Measurements from ENCODE around the gene FSTL5. TPM values are rescaled to one million over a fixed set of nuclear protein-coding genes. Genes with fewer than 3 reads are reported as not detected.

Gene FSTL5
- total RNA-seq, 2 experiments from 2014 or later, result not detected

GRCh38 chr4:162061214-162061613 is 102.6 kb downstream of the FSTL5 start:
- CTCF ChIA-PET, result no interaction called here
- Mint-ChIP-seq H3K9me3 (peaks cover 5% of the 10 kb centered on the region), H3K4me3 (no peak overlapping the region), H3K27ac (no peak overlapping the region), H3K36me3 (no peaks in the 10 kb centered on the region), H3K27me3 (no peaks in the 10 kb centered on the region), H3K4me1 (ENCODE audit: low read depth) (no peaks in the 10 kb centered on the region)
- no peak for DNase-seq
- intact Hi-C loops (cut with micrococcal nuclease), result no loop called here
- POLR2A ChIA-PET, result no interaction called here

GRCh38 chr4:162059656-162060055 is 104.1 kb downstream of the FSTL5 start:
- Mint-ChIP-seq H3K9me3 (peaks cover 5% of the 10 kb centered on the region), H3K27me3 (no peaks in the 10 kb centered on the region), H3K36me3 (no peaks in the 10 kb centered on the region), H3K27ac (no peak overlapping the region), H3K4me3 (no peak overlapping the region), H3K4me1 (ENCODE audit: low read depth) (no peaks in the 10 kb centered on the region)
- ChIA-PET POLR2A (no interaction called here), CTCF (no interaction called here)
- intact Hi-C loops (cut with micrococcal nuclease), result no loop called here
- DNase-seq, result no peak

- peaks cover 5% of the 10 kb centered on the region for H3K9me3 Mint-ChIP-seq
- CTCF ChIA-PET, result no interaction called here
- no peaks in the 10 kb centered on the region for H3K36me3 Mint-ChIP-seq
- POLR2A ChIA-PET, result no interaction called here
- no peak overlapping the region for H3K27ac Mint-ChIP-seq
- no peak for DNase-seq
- H3K4me1 Mint-ChIP-seq (ENCODE audit: low read depth), result no peaks in the 10 kb centered on the region
- intact Hi-C loops (cut with micrococcal nuclease), result no loop called here
- no peaks in the 10 kb centered on the region for H3K27me3 Mint-ChIP-seq
- H3K4me3 Mint-ChIP-seq, result no peak overlapping the region
Measured at GRCh38 chr4:162056990-162057389, 106.8 kb downstream of the FSTL5 start.

- POLR2A ChIA-PET, result no interaction called here
- H3K4me3 Mint-ChIP-seq, result no peak overlapping the region
Measured at GRCh38 chr4:162046135-162046534, 117.7 kb downstream of the FSTL5 start.

GRCh38 chr4:162038112-162038511 is 125.7 kb downstream of the FSTL5 start:
- H3K36me3 Mint-ChIP-seq, result no peaks in the 10 kb centered on the region
- H3K4me1 Mint-ChIP-seq (ENCODE audit: low read depth), result no peaks in the 10 kb centered on the region
- DNase-seq, result no peak
- intact Hi-C loops (cut with micrococcal nuclease), result no loop called here
- POLR2A ChIA-PET, result no interaction called here
- peaks cover 5% of the 10 kb centered on the region for H3K9me3 Mint-ChIP-seq
- CTCF ChIA-PET, result no interaction called here
- H3K4me3 Mint-ChIP-seq, result no peak overlapping the region
- H3K27ac Mint-ChIP-seq, result no peak overlapping the region
- H3K27me3 Mint-ChIP-seq, result no peaks in the 10 kb centered on the region

More at GRCh38 chr4:162046135-162046534, 117.7 kb downstream of the FSTL5 start:
- intact Hi-C loops (cut with micrococcal nuclease), result no loop called here
- CTCF ChIA-PET, result no interaction called here
- Mint-ChIP-seq H3K9me3 (peaks cover 2% of the 10 kb centered on the region), H3K27ac (no peak overlapping the region), H3K27me3 (no peaks in the 10 kb centered on the region), H3K36me3 (no peaks in the 10 kb centered on the region), H3K4me1 (ENCODE audit: low read depth) (no peaks in the 10 kb centered on the region)
- DNase-seq, result no peak

- Mint-ChIP-seq H3K36me3 (no peaks in the 10 kb centered on the region), H3K9me3 (peaks cover 8% of the 10 kb centered on the region), H3K27ac (no peak overlapping the region), H3K4me3 (no peak overlapping the region), H3K4me1 (ENCODE audit: low read depth) (no peaks in the 10 kb centered on the region), H3K27me3 (no peaks in the 10 kb centered on the region)
- CTCF ChIA-PET, result no interaction called here
- POLR2A ChIA-PET, result no interaction called here
- intact Hi-C loops (cut with micrococcal nuclease), result no loop called here
- DNase-seq, result no peak
Measured at GRCh38 chr4:162017863-162018262, 145.9 kb downstream of the FSTL5 start.

GRCh38 chr4:162016991-162017390 is 146.8 kb downstream of the FSTL5 start:
- Mint-ChIP-seq H3K27ac (no peak overlapping the region), H3K4me3 (no peak overlapping the region), H3K4me1 (ENCODE audit: low read depth) (no peaks in the 10 kb centered on the region), H3K27me3 (no peaks in the 10 kb centered on the region), H3K36me3 (no peaks in the 10 kb centered on the region), H3K9me3 (peaks cover 4% of the 10 kb centered on the region)
- ChIA-PET CTCF (no interaction called here), POLR2A (no interaction called here)
- intact Hi-C loops (cut with micrococcal nuclease), result no loop called here
- DNase-seq, result no peak

GRCh38 chr4:162016219-162016618 is 147.6 kb downstream of the FSTL5 start:
- intact Hi-C loops (cut with micrococcal nuclease), result no loop called here
- no peaks in the 10 kb centered on the region for H3K36me3 Mint-ChIP-seq
- ChIA-PET POLR2A (no interaction called here), CTCF (no interaction called here)
- no peaks in the 10 kb centered on the region for H3K4me1 Mint-ChIP-seq (ENCODE audit: low read depth)
- no peaks in the 10 kb centered on the region for H3K27me3 Mint-ChIP-seq
- H3K9me3 Mint-ChIP-seq, result no peaks in the 10 kb centered on the region
- H3K27ac Mint-ChIP-seq, result no peak overlapping the region
- no peak overlapping the region for H3K4me3 Mint-ChIP-seq
- DNase-seq, result no peak

GRCh38 chr4:162015090-162015489 is 148.7 kb downstream of the FSTL5 start:
- no peak overlapping the region for H3K27ac Mint-ChIP-seq
- no peaks in the 10 kb centered on the region for H3K36me3 Mint-ChIP-seq
- no peak for DNase-seq
- CTCF ChIA-PET, result no interaction called here
- no peaks in the 10 kb centered on the region for H3K9me3 Mint-ChIP-seq
- no peaks in the 10 kb centered on the region for H3K4me1 Mint-ChIP-seq (ENCODE audit: low read depth)
- no peak overlapping the region for H3K4me3 Mint-ChIP-seq
- POLR2A ChIA-PET, result no interaction called here
- H3K27me3 Mint-ChIP-seq, result no peaks in the 10 kb centered on the region
- intact Hi-C loops (cut with micrococcal nuclease), result no loop called here

GRCh38 chr4:162011089-162011488 is 152.7 kb downstream of the FSTL5 start:
- intact Hi-C loops (cut with micrococcal nuclease), result no loop called here
- Mint-ChIP-seq H3K4me3 (no peak overlapping the region), H3K27me3 (no peaks in the 10 kb centered on the region), H3K27ac (no peak overlapping the region), H3K36me3 (no peaks in the 10 kb centered on the region), H3K9me3 (no peaks in the 10 kb centered on the region), H3K4me1 (ENCODE audit: low read depth) (no peaks in the 10 kb centered on the region)
- POLR2A ChIA-PET, result no interaction called here
- CTCF ChIA-PET, result no interaction called here
- DNase-seq, result no peak

- CTCF ChIA-PET, result no interaction called here
- Mint-ChIP-seq H3K27ac (no peak overlapping the region), H3K4me1 (ENCODE audit: low read depth) (no peaks in the 10 kb centered on the region), H3K4me3 (no peak overlapping the region), H3K9me3 (no peaks in the 10 kb centered on the region), H3K27me3 (no peaks in the 10 kb centered on the region), H3K36me3 (no peaks in the 10 kb centered on the region)
- intact Hi-C loops (cut with micrococcal nuclease), result no loop called here
- POLR2A ChIA-PET, result no interaction called here
- no peak for DNase-seq
Measured at GRCh38 chr4:162010362-162010761, 153.4 kb downstream of the FSTL5 start.

- intact Hi-C loops (cut with micrococcal nuclease), result no loop called here
- ChIA-PET CTCF (no interaction called here), POLR2A (no interaction called here)
- Mint-ChIP-seq H3K9me3 (peaks cover 18% of the 10 kb centered on the region), H3K4me1 (ENCODE audit: low read depth) (no peaks in the 10 kb centered on the region), H3K36me3 (no peaks in the 10 kb centered on the region), H3K4me3 (no peak overlapping the region), H3K27me3 (no peaks in the 10 kb centered on the region), H3K27ac (no peak overlapping the region)
- no peak for DNase-seq
Measured at GRCh38 chr4:161992317-161992716, 171.5 kb downstream of the FSTL5 start.

- no peaks in the 10 kb centered on the region for H3K27me3 Mint-ChIP-seq
- H3K4me3 Mint-ChIP-seq, result no peak overlapping the region
- no peaks in the 10 kb centered on the region for H3K4me1 Mint-ChIP-seq (ENCODE audit: low read depth)
- intact Hi-C loops (cut with micrococcal nuclease), result no loop called here
- POLR2A ChIA-PET, result no interaction called here
- no peak overlapping the region for H3K27ac Mint-ChIP-seq
- H3K9me3 Mint-ChIP-seq, result peaks cover 18% of the 10 kb centered on the region
- CTCF ChIA-PET, result no interaction called here
- no peaks in the 10 kb centered on the region for H3K36me3 Mint-ChIP-seq
- no peak for DNase-seq
Measured at GRCh38 chr4:161991811-161992210, 172.0 kb downstream of the FSTL5 start.

GRCh38 chr4:161990721-161991120 is 173.1 kb downstream of the FSTL5 start:
- Mint-ChIP-seq H3K9me3 (peaks cover 18% of the 10 kb centered on the region), H3K36me3 (no peaks in the 10 kb centered on the region), H3K27me3 (no peaks in the 10 kb centered on the region), H3K4me1 (ENCODE audit: low read depth) (no peaks in the 10 kb centered on the region), H3K4me3 (no peak overlapping the region), H3K27ac (no peak overlapping the region)
- CTCF ChIA-PET, result no interaction called here
- no peak for DNase-seq
- POLR2A ChIA-PET, result no interaction called here
- intact Hi-C loops (cut with micrococcal nuclease), result no loop called here
